HepG2 (cell line): ENCODE results near the gene DOC2A. TPM values are rescaled to one million over a fixed set of nuclear protein-coding genes. Genes with fewer than 3 reads are reported as not detected.

Experiments used
- ATAC-seq: fragments of 200-7000 bp; cut with Tn5 transposase; 3 replicates; pipeline ENCODE4 v1.9.1; 2020; ENCODE audit warnings: mild to moderate bottlenecking, moderate library complexity
- BruUV-seq: library from RNA; stranded (reverse); fragments of 400-500 nt; replicated peaks from 2 replicates; lab custom pipeline; 2021; lab: Mats Ljungman, UMichigan
- CTCF ChIA-PET: fragments of 300-600 bp; formaldehyde crosslinking; extraction: SDS; loops from one replicate; lab custom pipeline; 2021; ENCODE audit warnings: low total read pairs, inconsistent platforms, low intra/inter-chr PET ratio; lab: Yijun Ruan, JAX
- POLR2A ChIA-PET: fragments of 350-600 bp; sonication (Branson Sonifier 250); formaldehyde crosslinking; loops from one replicate; lab custom pipeline; 2020; ENCODE audit warnings: antibody characterized with exemption, inconsistent platforms; lab: Yijun Ruan, JAX
- DNase-seq: peaks from one replicate; pipeline ENCODE4 v3.0.0-alpha.2; 2015; ENCODE audit warnings: low spot score
- FAIRE-seq: peaks from 3 replicates; lab custom pipeline; 2011; peaks lifted over from hg19 to GRCh38; lab: Jason Lieb, UNC
- H2AFZ ChIP-seq: one replicate; pipeline ENCODE4 v1.6.1; 2011; ENCODE audit warnings: low read length, inconsistent platforms
- H3K27ac ChIP-seq: fragments of 300-600 bp; 3 replicates; pipeline ENCODE4 v1.8.0; 2011; ENCODE audit warnings: mixed run types, mild to moderate bottlenecking, mixed read lengths, low read length, inconsistent platforms; ENCODE audit not compliant: insufficient read depth; ENCODE audit errors: extremely low read length
- H3K27me3 ChIP-seq, 2 experiments: fragments of 200-600 bp in 1 of 2; 2 replicates in 1 of 2; 3 replicates in 1 of 2; pipeline versions ENCODE4 v1.6.0 to v1.8.0; 2011; ENCODE audit warnings: low read length in 2 of 2, mild to moderate bottlenecking in 2 of 2, moderate library complexity in 2 of 2, inconsistent platforms in 1 of 2; ENCODE audit not compliant: insufficient read depth in 2 of 2, control insufficient read depth in 1 of 2
- H3K36me3 ChIP-seq, 2 experiments: fragments of 200-600 bp in 1 of 2; replicated peaks in 1 of 2; 2 replicates in 1 of 2; 3 replicates in 1 of 2; pipeline versions ENCODE4 v1.5.1 to v1.8.0; 2011; ENCODE audit warnings: low read length in 2 of 2, inconsistent platforms in 1 of 2; ENCODE audit not compliant: insufficient read depth in 2 of 2, control insufficient read depth in 1 of 2
- H3K4me1 ChIP-seq: 2 replicates; pipeline ENCODE4 v1.5.1; 2012; ENCODE audit warnings: low read length, inconsistent platforms; ENCODE audit not compliant: insufficient read depth
- H3K4me2 ChIP-seq: 2 replicates; pipeline ENCODE4 v1.6.0; 2011; ENCODE audit warnings: low read depth, low read length, inconsistent platforms
- H3K4me3 ChIP-seq, 3 experiments: fragments of 200-600 bp in 1 of 3; sonication (generic), shearing (Covaris generic) in 1 of 3; replicated peaks in 1 of 3; 2 replicates each; pipeline ENCODE4 v1.5.1; 2011 to 2016; ENCODE audit warnings: low read length in 3 of 3, inconsistent platforms in 2 of 3, low read depth in 2 of 3, mild to moderate bottlenecking in 2 of 3, control low read depth in 1 of 3, mixed read lengths in 1 of 3; ENCODE audit not compliant: insufficient read depth in 1 of 3
- H3K79me2 ChIP-seq: one replicate; pipeline ENCODE4 v1.6.1; 2011; ENCODE audit warnings: low read length, inconsistent platforms; ENCODE audit not compliant: insufficient read depth
- H3K9ac ChIP-seq: 2 replicates; pipeline ENCODE4 v1.6.0; 2011; ENCODE audit warnings: mild to moderate bottlenecking, low read depth, low read length, inconsistent platforms; ENCODE audit not compliant: insufficient read depth
- H3K9me3 ChIP-seq: 2 replicates; pipeline ENCODE4 v1.5.1; 2012; ENCODE audit warnings: mild to moderate bottlenecking, low read length
- H4K20me1 ChIP-seq: 2 replicates; pipeline ENCODE4 v1.6.0; 2011; ENCODE audit warnings: inconsistent platforms, mild to moderate bottlenecking, low read length, moderate library complexity; ENCODE audit not compliant: insufficient read depth
- BCL6 ChIP-seq: IDR thresholded peaks from 2 replicates; pipeline ENCODE4 v1.6.1; 2016; ENCODE audit warnings: missing genetic modification reagents, missing compliant biosample characterization
- KLF9 ChIP-seq: IDR thresholded peaks from 2 replicates; pipeline ENCODE4 v1.6.1; 2016; ENCODE audit warnings: low read depth
- MYC ChIP-seq: sonication (generic); formaldehyde crosslinking; IDR thresholded peaks from 2 replicates; pipeline ENCODE4 v1.9.0; 2021; ENCODE audit warnings: missing genetic modification reagents, borderline replicate concordance
- SAP130 ChIP-seq: IDR thresholded peaks from 2 replicates; pipeline ENCODE4 v1.6.1; 2016; ENCODE audit warnings: low read depth
- SATB2 ChIP-seq: sonication (generic); formaldehyde crosslinking; IDR thresholded peaks from 2 replicates; pipeline ENCODE4 v1.5.0; 2020; ENCODE audit warnings: missing genetic modification reagents
- SP140L ChIP-seq: sonication (generic); formaldehyde crosslinking; IDR thresholded peaks from 2 replicates; pipeline ENCODE4 v1.4.0; 2020; ENCODE audit warnings: missing genetic modification reagents, borderline replicate concordance
- SP5 ChIP-seq: IDR thresholded peaks from 2 replicates; pipeline ENCODE4 v1.6.1; 2016; ENCODE audit warnings: low read depth, borderline replicate concordance
- ZBTB39 ChIP-seq: sonication (generic); formaldehyde crosslinking; IDR thresholded peaks from 2 replicates; pipeline ENCODE4 v1.5.0; 2020; ENCODE audit warnings: missing genetic modification reagents
- ZNF598 ChIP-seq: sonication (generic); formaldehyde crosslinking; IDR thresholded peaks from 2 replicates; pipeline ENCODE4 v1.5.1; 2020; ENCODE audit warnings: mild to moderate bottlenecking, missing genetic modification reagents, borderline replicate concordance
- ZNF629 ChIP-seq: sonication (generic); formaldehyde crosslinking; conservative IDR thresholded peaks from 2 replicates; pipeline ENCODE4 v1.5.0; 2020; ENCODE audit warnings: missing genetic modification reagents
- WGBS: methylation state at CpG from one replicate; pipeline ENCODE4 v1.1.6; 2017; ENCODE audit warnings: low lambda C conversion rate; 5-methylcytosine and 5-hydroxymethylcytosine counted together
- in situ Hi-C: cut with HindIII; loops from 2 replicates; pipeline ENCODE4 v1.10.0; 2017; ENCODE audit warnings: low pct_unique_long_range_greater_than_20kb; ENCODE audit not compliant: extremely low pct_ligation_motif_present
- intact Hi-C: fragments of 100-400 bp; cut with micrococcal nuclease; formaldehyde crosslinking; loops from one replicate; pipeline ENCODE4 v1.10.0; 2022; ENCODE audit not compliant: unreplicated experiment
- polyA plus RNA-seq, 8 experiments: library from polyadenylated mRNA; depleted of rRNA in 3 of 8; stranded (reverse) in 7 of 8; unstranded in 1 of 8; fragments of >200 nt; fragmentation: Illumina TruSeq in 4 of 8; extraction: Trizol in 4 of 8; gene quantifications; 2 replicates each; pipeline versions ENCODE4 v1.2.1 to v1.2.3, GENCODE V29; 2011 to 2016; ENCODE audit warnings: low read depth in 4 of 8, missing spikeins in 1 of 8, mixed read lengths in 1 of 8; ENCODE audit not compliant: insufficient read depth in 1 of 8
- total RNA-seq, 5 experiments: library from RNA; depleted of rRNA; stranded (reverse); fragments of >200 nt; fragmentation: Illumina TruSeq; extraction: Trizol; gene quantifications; 2 replicates each; pipeline ENCODE4 v1.2.3, GENCODE V29; 2016; ENCODE audit warnings: low read depth in 1 of 5
- TF ChIP-seq, protein P1 (sequence below): sonication (generic); formaldehyde crosslinking; IDR thresholded peaks from 2 replicates; pipeline ENCODE4 v1.4.0; 2020; ENCODE audit warnings: missing genetic modification reagents, borderline replicate concordance

The DOC2A gene
- total and polyA plus RNA-seq, 2 of the 13 experiments (the other 11 are each of a cell fraction or from before 2014, with no cell fraction given): 0.15 to 0.55 TPM

DNA sequence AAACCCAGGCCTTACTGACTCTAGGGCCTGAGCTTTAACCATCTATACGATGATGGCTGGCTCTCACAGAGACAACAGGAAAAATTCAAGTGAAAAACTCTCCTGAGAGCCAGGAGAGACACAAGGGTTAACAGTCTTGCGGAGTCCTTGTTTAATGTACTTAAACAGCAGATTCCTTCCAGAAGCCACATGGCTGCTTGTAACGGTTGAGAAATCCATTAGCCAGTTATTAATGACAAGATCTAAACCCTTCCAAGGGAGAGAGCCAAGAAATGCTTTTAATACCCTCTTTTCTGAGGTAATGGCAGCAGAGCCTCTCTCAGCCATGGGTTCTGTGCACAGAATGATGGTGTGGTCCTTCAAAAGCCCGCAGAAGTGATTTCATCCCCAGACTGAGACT, 49.5 kb upstream of the DOC2A start:
- TF ChIP-seq ZNF629: no peak
- TF ChIP-seq, all 625 proteins: peak for 0
- in situ Hi-C loops (no loop called here), intact Hi-C loops (no loop called here)
- ChIA-PET CTCF (no interaction called here), POLR2A (no interaction called here)
- FAIRE-seq: no peak
- peaks cover 14% of the 10 kb centered on the region for H3K4me1 ChIP-seq
- no peak overlapping the region for H3K4me3 ChIP-seq
- H3K4me2 ChIP-seq: no peak overlapping the region
- no peaks in the 10 kb centered on the region for H3K36me3 ChIP-seq
- no peaks in the 10 kb centered on the region; a peak in 1 of 5 replicates for H3K27me3 ChIP-seq
- H3K27ac ChIP-seq: no peak overlapping the region
- no peak for DNase-seq
- H3K9ac ChIP-seq: no peak overlapping the region
- BruUV-seq: no TSS peak
- no peak overlapping the region for H2AFZ ChIP-seq
- no peak for ATAC-seq
- 92% methylated on average over 4 of the region's 4 CpGs for WGBS
- H3K79me2 ChIP-seq: peaks cover 19% of the 10 kb centered on the region
- H4K20me1 ChIP-seq: no peaks in the 10 kb centered on the region
- H3K9me3 ChIP-seq: no peaks in the 10 kb centered on the region

- WGBS: 22% methylated on average over 10 of the region's 10 CpGs
- BruUV-seq: no TSS peak
- Histone ChIP-seq H3K79me2 (no peaks in the 10 kb centered on the region), H2AFZ (no peak overlapping the region), H3K36me3 (no peaks in the 10 kb centered on the region), H3K27ac (no peak overlapping the region), H3K4me2 (peak overlapping the region; percentile 44), H3K4me3 (no peak overlapping the region; a peak in 1 of 6 replicates), H3K4me1 (peaks cover 26% of the 10 kb centered on the region), H3K27me3 (peaks cover 0 to 7% of the 10 kb centered on the region in 2 experiments; a peak in 1 of 5 replicates), H3K9ac (peak overlapping the region; percentile 17; the same call in 1 of the 2 replicates), H3K9me3 (no peaks in the 10 kb centered on the region), H4K20me1 (no peaks in the 10 kb centered on the region)
- ChIA-PET CTCF (interaction anchor here (1.6 kb wide), 2 partner anchors 13 to 23 kb away, joined by 4 to 6 read pairs; partner anchors contain the start of gene TLCD3B), POLR2A (interaction anchor here (0.6 to 5.6 kb wide), 3 partner anchors 10 to 376 kb away, joined by 3 to 66 read pairs (median 5); partner anchors contain the start of genes ALDOA and QPRT)
- in situ Hi-C loops: no loop called here
- no peak for FAIRE-seq
- DNase-seq: peak; percentile 62
- intact Hi-C loops: no loop called here
- ATAC-seq: peak; percentile 93
- TF ChIP-seq SATB2 (CRISPR knock-in tag): no peak
- no peak for TF ChIP-seq BCL6 (CRISPR knock-in tag)
- peak; percentile 48; the same call in 1 of the 2 replicates for TF ChIP-seq MYC (CRISPR knock-in tag)
- TF ChIP-seq, protein P1, sequence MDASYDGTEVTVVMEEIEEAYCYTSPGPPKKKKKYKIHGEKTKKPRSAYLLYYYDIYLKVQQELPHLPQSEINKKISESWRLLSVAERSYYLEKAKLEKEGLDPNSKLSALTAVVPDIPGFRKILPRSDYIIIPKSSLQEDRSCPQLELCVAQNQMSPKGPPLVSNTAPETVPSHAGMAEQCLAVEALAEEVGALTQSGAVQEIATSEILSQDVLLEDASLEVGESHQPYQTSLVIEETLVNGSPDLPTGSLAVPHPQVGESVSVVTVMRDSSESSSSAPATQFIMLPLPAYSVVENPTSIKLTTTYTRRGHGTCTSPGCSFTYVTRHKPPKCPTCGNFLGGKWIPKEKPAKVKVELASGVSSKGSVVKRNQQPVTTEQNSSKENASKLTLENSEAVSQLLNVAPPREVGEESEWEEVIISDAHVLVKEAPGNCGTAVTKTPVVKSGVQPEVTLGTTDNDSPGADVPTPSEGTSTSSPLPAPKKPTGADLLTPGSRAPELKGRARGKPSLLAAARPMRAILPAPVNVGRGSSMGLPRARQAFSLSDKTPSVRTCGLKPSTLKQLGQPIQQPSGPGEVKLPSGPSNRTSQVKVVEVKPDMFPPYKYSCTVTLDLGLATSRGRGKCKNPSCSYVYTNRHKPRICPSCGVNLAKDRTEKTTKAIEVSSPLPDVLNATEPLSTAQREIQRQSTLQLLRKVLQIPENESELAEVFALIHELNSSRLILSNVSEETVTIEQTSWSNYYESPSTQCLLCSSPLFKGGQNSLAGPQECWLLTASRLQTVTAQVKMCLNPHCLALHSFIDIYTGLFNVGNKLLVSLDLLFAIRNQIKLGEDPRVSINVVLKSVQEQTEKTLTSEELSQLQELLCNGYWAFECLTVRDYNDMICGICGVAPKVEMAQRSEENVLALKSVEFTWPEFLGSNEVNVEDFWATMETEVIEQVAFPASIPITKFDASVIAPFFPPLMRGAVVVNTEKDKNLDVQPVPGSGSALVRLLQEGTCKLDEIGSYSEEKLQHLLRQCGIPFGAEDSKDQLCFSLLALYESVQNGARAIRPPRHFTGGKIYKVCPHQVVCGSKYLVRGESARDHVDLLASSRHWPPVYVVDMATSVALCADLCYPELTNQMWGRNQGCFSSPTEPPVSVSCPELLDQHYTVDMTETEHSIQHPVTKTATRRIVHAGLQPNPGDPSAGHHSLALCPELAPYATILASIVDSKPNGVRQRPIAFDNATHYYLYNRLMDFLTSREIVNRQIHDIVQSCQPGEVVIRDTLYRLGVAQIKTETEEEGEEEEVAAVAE (CRISPR knock-in tag): 0 out of 2 replicates have a peak, but pooled peaks have one; percentile 53
- TF ChIP-seq SAP130 (CRISPR knock-in tag): peak; percentile 72
- 0 out of 2 replicates have a peak, but pooled peaks have one; percentile 32 for TF ChIP-seq ZNF598 (CRISPR knock-in tag)
- TF ChIP-seq SP5: no peak
- no peak for TF ChIP-seq ZBTB39
- no peak for TF ChIP-seq SP140L (CRISPR knock-in tag)
- TF ChIP-seq KLF9: no peak
These were observed 44.2 kb upstream of the DOC2A start for GRCh38 chr16:30054959-30055553.
